K562 (cell line): ENCODE measurements around the gene MARCHF7.

Experiments
- EP300 ChIP-seq: IDR thresholded peaks from 2 replicates; pipeline ENCODE4 v1.6.1; 2012; ENCODE audit warnings: low read length, improper control_type of control experiment
- POLR2AphosphoS5 ChIP-seq: IDR thresholded peaks from 2 replicates; pipeline ENCODE4 v1.6.1; 2011; ENCODE audit warnings: mild to moderate bottlenecking, low read depth, low read length, moderate library complexity; ENCODE audit not compliant: control insufficient read depth, insufficient read depth
- TEAD4 ChIP-seq, 2 experiments: sonication (generic) in 1 of 2; formaldehyde crosslinking in 1 of 2; IDR thresholded peaks; 2 replicates each; pipeline versions ENCODE4 v1.6.1 to v1.8.0; 2012 to 2022; ENCODE audit warnings: borderline replicate concordance in 1 of 2, inconsistent platforms in 1 of 2, low read length in 1 of 2, mild to moderate bottlenecking in 1 of 2, missing genetic modification reagents in 1 of 2
- ZFP30 ChIP-seq: fragments of 250-450 bp; sonication (Bioruptor Pico); IDR thresholded peaks from 2 replicates; pipeline ENCODE4 v1.8.0; 2022; ENCODE audit warnings: moderate library complexity, mild to moderate bottlenecking, inconsistent platforms, borderline replicate concordance
- TF ChIP-seq, protein P1 (sequence below), 3 experiments: IDR thresholded peaks in 2 of 3; conservative IDR thresholded peaks in 1 of 3; 2 replicates each; pipeline ENCODE4 v1.5.1; 2011 to 2012; ENCODE audit warnings: low read length in 3 of 3, mild to moderate bottlenecking in 3 of 3, control low read depth in 2 of 3, improper control_type of control experiment in 1 of 3, inconsistent platforms in 1 of 3, low read depth in 1 of 3, mixed read lengths in 1 of 3, moderate library complexity in 1 of 3; ENCODE audit not compliant: insufficient read depth in 2 of 3
- TF ChIP-seq, protein P2 (sequence below): sonication (generic); formaldehyde crosslinking; IDR thresholded peaks from 2 replicates; pipeline ENCODE4 v1.8.0; 2022; ENCODE audit warnings: mild to moderate bottlenecking, missing genetic modification reagents, borderline replicate concordance
- TF ChIP-seq, protein P3 (sequence below): sonication (generic); formaldehyde crosslinking; IDR thresholded peaks from 2 replicates; pipeline ENCODE4 v1.8.1; 2023; ENCODE audit warnings: mild to moderate bottlenecking, missing genetic modification reagents
- TF ChIP-seq, protein P4 (sequence below): sonication (generic); formaldehyde crosslinking; IDR thresholded peaks from 2 replicates; pipeline ENCODE4 v1.8.0; 2023; ENCODE audit warnings: missing genetic modification reagents, mild to moderate bottlenecking, borderline replicate concordance

- TF ChIP-seq ZFP30 (no peak), EP300 (no peak), TEAD4 (IDR thresholded peaks at IDR 0.05; ENCODE audit: low read length) (no peak), TEAD4 (CRISPR knock-in tag; IDR thresholded peaks at IDR 0.05; ENCODE audit: borderline replicate concordance) (no peak), POLR2AphosphoS5 (no peak)
- TF ChIP-seq, protein P1, sequence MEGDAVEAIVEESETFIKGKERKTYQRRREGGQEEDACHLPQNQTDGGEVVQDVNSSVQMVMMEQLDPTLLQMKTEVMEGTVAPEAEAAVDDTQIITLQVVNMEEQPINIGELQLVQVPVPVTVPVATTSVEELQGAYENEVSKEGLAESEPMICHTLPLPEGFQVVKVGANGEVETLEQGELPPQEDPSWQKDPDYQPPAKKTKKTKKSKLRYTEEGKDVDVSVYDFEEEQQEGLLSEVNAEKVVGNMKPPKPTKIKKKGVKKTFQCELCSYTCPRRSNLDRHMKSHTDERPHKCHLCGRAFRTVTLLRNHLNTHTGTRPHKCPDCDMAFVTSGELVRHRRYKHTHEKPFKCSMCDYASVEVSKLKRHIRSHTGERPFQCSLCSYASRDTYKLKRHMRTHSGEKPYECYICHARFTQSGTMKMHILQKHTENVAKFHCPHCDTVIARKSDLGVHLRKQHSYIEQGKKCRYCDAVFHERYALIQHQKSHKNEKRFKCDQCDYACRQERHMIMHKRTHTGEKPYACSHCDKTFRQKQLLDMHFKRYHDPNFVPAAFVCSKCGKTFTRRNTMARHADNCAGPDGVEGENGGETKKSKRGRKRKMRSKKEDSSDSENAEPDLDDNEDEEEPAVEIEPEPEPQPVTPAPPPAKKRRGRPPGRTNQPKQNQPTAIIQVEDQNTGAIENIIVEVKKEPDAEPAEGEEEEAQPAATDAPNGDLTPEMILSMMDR (IDR thresholded peaks at IDR 0.05 in 2 of 3, conservative IDR thresholded peaks at IDR 0.05 in 1 of 3; ENCODE audit: insufficient read depth in 2 of 3, low read depth in 1 of 3, low read length in 3 of 3) = no peak
- TF ChIP-seq, protein P2, sequence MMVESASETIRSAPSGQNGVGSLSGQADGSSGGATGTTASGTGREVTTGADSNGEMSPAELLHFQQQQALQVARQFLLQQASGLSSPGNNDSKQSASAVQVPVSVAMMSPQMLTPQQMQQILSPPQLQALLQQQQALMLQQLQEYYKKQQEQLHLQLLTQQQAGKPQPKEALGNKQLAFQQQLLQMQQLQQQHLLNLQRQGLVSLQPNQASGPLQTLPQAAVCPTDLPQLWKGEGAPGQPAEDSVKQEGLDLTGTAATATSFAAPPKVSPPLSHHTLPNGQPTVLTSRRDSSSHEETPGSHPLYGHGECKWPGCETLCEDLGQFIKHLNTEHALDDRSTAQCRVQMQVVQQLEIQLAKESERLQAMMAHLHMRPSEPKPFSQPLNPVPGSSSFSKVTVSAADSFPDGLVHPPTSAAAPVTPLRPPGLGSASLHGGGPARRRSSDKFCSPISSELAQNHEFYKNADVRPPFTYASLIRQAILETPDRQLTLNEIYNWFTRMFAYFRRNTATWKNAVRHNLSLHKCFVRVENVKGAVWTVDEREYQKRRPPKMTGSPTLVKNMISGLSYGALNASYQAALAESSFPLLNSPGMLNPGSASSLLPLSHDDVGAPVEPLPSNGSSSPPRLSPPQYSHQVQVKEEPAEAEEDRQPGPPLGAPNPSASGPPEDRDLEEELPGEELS (CRISPR knock-in tag) = no peak
- TF ChIP-seq, protein P3, sequence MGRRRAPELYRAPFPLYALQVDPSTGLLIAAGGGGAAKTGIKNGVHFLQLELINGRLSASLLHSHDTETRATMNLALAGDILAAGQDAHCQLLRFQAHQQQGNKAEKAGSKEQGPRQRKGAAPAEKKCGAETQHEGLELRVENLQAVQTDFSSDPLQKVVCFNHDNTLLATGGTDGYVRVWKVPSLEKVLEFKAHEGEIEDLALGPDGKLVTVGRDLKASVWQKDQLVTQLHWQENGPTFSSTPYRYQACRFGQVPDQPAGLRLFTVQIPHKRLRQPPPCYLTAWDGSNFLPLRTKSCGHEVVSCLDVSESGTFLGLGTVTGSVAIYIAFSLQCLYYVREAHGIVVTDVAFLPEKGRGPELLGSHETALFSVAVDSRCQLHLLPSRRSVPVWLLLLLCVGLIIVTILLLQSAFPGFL (CRISPR knock-in tag) = no peak
- TF ChIP-seq, protein P4, sequence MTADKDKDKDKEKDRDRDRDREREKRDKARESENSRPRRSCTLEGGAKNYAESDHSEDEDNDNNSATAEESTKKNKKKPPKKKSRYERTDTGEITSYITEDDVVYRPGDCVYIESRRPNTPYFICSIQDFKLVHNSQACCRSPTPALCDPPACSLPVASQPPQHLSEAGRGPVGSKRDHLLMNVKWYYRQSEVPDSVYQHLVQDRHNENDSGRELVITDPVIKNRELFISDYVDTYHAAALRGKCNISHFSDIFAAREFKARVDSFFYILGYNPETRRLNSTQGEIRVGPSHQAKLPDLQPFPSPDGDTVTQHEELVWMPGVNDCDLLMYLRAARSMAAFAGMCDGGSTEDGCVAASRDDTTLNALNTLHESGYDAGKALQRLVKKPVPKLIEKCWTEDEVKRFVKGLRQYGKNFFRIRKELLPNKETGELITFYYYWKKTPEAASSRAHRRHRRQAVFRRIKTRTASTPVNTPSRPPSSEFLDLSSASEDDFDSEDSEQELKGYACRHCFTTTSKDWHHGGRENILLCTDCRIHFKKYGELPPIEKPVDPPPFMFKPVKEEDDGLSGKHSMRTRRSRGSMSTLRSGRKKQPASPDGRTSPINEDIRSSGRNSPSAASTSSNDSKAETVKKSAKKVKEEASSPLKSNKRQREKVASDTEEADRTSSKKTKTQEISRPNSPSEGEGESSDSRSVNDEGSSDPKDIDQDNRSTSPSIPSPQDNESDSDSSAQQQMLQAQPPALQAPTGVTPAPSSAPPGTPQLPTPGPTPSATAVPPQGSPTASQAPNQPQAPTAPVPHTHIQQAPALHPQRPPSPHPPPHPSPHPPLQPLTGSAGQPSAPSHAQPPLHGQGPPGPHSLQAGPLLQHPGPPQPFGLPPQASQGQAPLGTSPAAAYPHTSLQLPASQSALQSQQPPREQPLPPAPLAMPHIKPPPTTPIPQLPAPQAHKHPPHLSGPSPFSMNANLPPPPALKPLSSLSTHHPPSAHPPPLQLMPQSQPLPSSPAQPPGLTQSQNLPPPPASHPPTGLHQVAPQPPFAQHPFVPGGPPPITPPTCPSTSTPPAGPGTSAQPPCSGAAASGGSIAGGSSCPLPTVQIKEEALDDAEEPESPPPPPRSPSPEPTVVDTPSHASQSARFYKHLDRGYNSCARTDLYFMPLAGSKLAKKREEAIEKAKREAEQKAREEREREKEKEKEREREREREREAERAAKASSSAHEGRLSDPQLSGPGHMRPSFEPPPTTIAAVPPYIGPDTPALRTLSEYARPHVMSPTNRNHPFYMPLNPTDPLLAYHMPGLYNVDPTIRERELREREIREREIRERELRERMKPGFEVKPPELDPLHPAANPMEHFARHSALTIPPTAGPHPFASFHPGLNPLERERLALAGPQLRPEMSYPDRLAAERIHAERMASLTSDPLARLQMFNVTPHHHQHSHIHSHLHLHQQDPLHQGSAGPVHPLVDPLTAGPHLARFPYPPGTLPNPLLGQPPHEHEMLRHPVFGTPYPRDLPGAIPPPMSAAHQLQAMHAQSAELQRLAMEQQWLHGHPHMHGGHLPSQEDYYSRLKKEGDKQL (CRISPR knock-in tag) = no peak
Observed at GRCh38 chr2:159737292-159737916, 25.1 kb downstream of the MARCHF7 start.
